Upper lobe of left lung (tissue), 6 donors: ENCODE measurements around the gene BDNF. TPM values are rescaled to one million over a fixed set of nuclear protein-coding genes. Genes with fewer than 3 reads are reported as not detected.

Experiments used
- ATAC-seq, 2 donors: fragments of 200-7000 bp; cut with Tn5 transposase; one replicate each; pipeline ENCODE4 v1.9.1; 2022; ENCODE audit warnings: mild to moderate bottlenecking in 2 of 2, moderate library complexity in 2 of 2; ENCODE audit not compliant: low FRiP score in 2 of 2
- DNase-seq, 2 donors: peaks; one replicate each; pipeline ENCODE4 v3.0.0-alpha.2; 2019 to 2020
- H3K27ac ChIP-seq, 4 donors: fragments of 200-600 bp; sonication (generic); one replicate each; pipeline ENCODE4 v1.5.1; 2016 to 2019
- H3K27me3 ChIP-seq, 4 donors: fragments of 200-600 bp; sonication (generic); one replicate each; pipeline ENCODE4 v1.5.1; 2017 to 2019
- H3K36me3 ChIP-seq, 4 donors: fragments of 200-600 bp; sonication (generic); one replicate each; pipeline ENCODE4 v1.5.1; 2016 to 2019
- H3K4me1 ChIP-seq, 4 donors: fragments of 200-600 bp; sonication (generic); one replicate each; pipeline ENCODE4 v1.5.1; 2018 to 2019
- H3K4me3 ChIP-seq, 4 donors: fragments of 200-600 bp; sonication (generic); one replicate each; pipeline ENCODE4 v1.5.1; 2017 to 2019; ENCODE audit warnings: mild to moderate bottlenecking in 2 of 4, moderate library complexity in 1 of 4
- H3K9me3 ChIP-seq, 4 donors: fragments of 200-600 bp; sonication (generic); one replicate each; pipeline ENCODE4 v1.5.1; 2018 to 2019
- EP300 ChIP-seq, 4 donors: sonication (generic); formaldehyde crosslinking; IDR thresholded peaks; one replicate each; pipeline ENCODE4 v1.5.1; 2017; ENCODE audit warnings: antibody characterized with exemption in 4 of 4, control low read depth in 2 of 4
- POLR2A ChIP-seq, 4 donors: fragments of 450-650 bp; IDR thresholded peaks; one replicate each; pipeline ENCODE4 v1.5.1; 2016 to 2017; ENCODE audit warnings: antibody characterized with exemption in 4 of 4, mild to moderate bottlenecking in 2 of 4
- POLR2AphosphoS5 ChIP-seq, 2 donors: sonication (generic); formaldehyde crosslinking; IDR thresholded peaks; one replicate each; pipeline ENCODE4 v1.5.1; 2017; ENCODE audit warnings: antibody characterized with exemption in 2 of 2
- WGBS, 2 donors: methylation state at CpG; one replicate each; pipeline ENCODE4 v1.1.5; 2017 to 2018; 5-methylcytosine and 5-hydroxymethylcytosine counted together
- total RNA-seq, 6 donors: library from RNA; depleted of rRNA in 4 of 6; stranded (reverse); fragments of >200 nt in 4 of 6; gene quantifications; one replicate each; pipeline versions ENCODE4 v1.1.0 to v1.2.1, GENCODE V29; 2016 to 2021
- TF ChIP-seq, protein P1 (sequence below), 6 experiments: fragments of 450-650 bp in 4 of 6; fragments of 200-600 bp in 2 of 6; sonication (generic) in 2 of 6; IDR thresholded peaks; one replicate each; pipeline ENCODE4 v1.5.1; 2016 to 2019; ENCODE audit warnings: antibody characterized with exemption in 6 of 6
- donor health status: DM: no; HTN: no; CAD: no; lungs with moderate emphysema.
- donor health status: DM: no; HTN: yes; CAD: no; lungs with severe emphysema.

BDNF gene
- total RNA-seq, 6 donors from 2014 or later: 1.0 to 5.4 (median 3.8) TPM

DNA sequence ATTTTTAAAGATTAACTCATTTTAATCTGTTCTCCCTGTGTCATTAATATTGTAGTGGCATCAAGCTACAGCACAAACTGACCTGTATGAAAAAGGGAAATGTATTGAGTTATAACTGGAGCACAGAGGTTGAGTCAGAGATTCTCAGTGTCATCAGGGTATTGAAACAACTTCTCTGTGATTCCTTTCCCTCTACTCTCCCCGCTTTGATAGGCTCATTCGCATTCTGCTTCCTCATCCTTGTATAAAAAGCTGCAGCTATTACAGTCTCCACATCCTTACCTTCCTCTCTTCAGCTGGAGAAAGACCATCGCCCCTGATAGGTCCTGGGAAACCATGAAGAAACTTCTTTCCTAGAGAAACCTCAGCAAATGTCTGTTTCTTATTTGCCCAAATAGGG, 90.0 kb downstream of the BDNF start:
- Histone ChIP-seq H3K9me3 (no peaks in the 10 kb centered on the region), H3K36me3 (no peaks in the 10 kb centered on the region), H3K27me3 (no peaks in the 10 kb centered on the region), H3K27ac (no peak overlapping the region), H3K4me1 (no peaks in the 10 kb centered on the region), H3K4me3 (no peak overlapping the region)
- TF ChIP-seq POLR2A (IDR thresholded peaks at IDR 0.05) (no peak), EP300 (IDR thresholded peaks at IDR 0.05) (no peak), POLR2AphosphoS5 (IDR thresholded peaks at IDR 0.05) (no peak)
- TF ChIP-seq, protein P1, sequence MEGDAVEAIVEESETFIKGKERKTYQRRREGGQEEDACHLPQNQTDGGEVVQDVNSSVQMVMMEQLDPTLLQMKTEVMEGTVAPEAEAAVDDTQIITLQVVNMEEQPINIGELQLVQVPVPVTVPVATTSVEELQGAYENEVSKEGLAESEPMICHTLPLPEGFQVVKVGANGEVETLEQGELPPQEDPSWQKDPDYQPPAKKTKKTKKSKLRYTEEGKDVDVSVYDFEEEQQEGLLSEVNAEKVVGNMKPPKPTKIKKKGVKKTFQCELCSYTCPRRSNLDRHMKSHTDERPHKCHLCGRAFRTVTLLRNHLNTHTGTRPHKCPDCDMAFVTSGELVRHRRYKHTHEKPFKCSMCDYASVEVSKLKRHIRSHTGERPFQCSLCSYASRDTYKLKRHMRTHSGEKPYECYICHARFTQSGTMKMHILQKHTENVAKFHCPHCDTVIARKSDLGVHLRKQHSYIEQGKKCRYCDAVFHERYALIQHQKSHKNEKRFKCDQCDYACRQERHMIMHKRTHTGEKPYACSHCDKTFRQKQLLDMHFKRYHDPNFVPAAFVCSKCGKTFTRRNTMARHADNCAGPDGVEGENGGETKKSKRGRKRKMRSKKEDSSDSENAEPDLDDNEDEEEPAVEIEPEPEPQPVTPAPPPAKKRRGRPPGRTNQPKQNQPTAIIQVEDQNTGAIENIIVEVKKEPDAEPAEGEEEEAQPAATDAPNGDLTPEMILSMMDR (IDR thresholded peaks at IDR 0.05): no peak
- ATAC-seq: no peak
- DNase-seq: no peak
- WGBS, 2 donors: 91 to 93% methylated on average over 3 of the region's 3 CpGs

DNA sequence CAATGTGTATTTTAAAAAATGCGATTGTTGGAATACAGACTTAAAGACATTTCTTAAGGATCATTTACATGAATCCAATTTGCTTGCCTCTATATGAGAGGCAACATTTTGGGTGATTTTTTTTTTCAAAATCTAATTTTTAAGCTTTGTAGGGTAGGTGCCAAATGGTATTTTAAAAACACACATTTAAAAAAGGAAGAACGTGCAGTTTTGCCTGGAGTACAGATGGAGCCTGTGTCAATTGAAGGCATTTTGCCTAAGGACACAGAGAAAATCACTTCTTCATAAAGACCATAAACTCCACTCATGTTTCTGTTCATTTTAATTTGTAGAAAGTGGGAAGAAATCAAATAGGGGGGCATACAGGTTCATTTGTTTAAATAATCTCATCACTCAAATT, 91.3 kb downstream of the BDNF start:
- Histone ChIP-seq H3K27ac (no peak overlapping the region), H3K9me3 (no peaks in the 10 kb centered on the region), H3K27me3 (no peaks in the 10 kb centered on the region), H3K4me3 (no peak overlapping the region), H3K4me1 (no peaks in the 10 kb centered on the region), H3K36me3 (no peaks in the 10 kb centered on the region)
- TF ChIP-seq POLR2A (IDR thresholded peaks at IDR 0.05) (no peak), EP300 (IDR thresholded peaks at IDR 0.05) (no peak), POLR2AphosphoS5 (IDR thresholded peaks at IDR 0.05) (no peak)
- TF ChIP-seq, protein P1 (IDR thresholded peaks at IDR 0.05): no peak
- WGBS, 2 donors: 89 to 93% methylated on average over 2 of the region's 2 CpGs
- no peak for ATAC-seq
- no peak for DNase-seq

DNA sequence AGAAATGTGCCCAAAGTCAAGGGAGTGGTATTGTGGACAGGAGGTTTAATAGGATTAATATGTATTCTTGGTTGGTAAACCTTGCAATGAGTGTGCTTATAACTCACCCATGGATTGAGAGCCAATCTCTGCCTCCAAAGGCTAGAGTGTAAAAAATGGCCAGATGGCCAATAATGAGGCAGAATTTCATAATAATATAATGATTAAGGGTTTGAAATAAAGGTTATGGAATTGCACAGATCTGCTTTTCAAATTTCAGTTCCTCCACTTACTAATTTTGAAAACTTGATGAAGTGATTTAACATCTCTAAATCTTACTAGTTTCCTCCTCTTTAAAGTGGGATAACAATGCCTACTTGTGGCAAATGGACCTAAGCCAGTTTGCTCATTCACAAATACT, 94.8 kb downstream of the BDNF start:
- Histone ChIP-seq H3K4me3 (no peak overlapping the region), H3K9me3 (no peaks in the 10 kb centered on the region), H3K36me3 (no peaks in the 10 kb centered on the region), H3K4me1 (no peaks in the 10 kb centered on the region), H3K27ac (no peak overlapping the region), H3K27me3 (no peaks in the 10 kb centered on the region)
- ATAC-seq (no peak), DNase-seq (no peak)
- no peak for TF ChIP-seq POLR2AphosphoS5 (IDR thresholded peaks at IDR 0.05)
- no peak for TF ChIP-seq EP300 (IDR thresholded peaks at IDR 0.05)
- TF ChIP-seq POLR2A (IDR thresholded peaks at IDR 0.05): no peak
- TF ChIP-seq, protein P1 (IDR thresholded peaks at IDR 0.05): no peak

Other genes with a start within 250 kb of the BDNF start
- gene LGR4, start 227.7 kb downstream of the BDNF start, total RNA-seq: 10 to 100 TPM in 1 of 6 donors, 1 to 10 TPM in 5; 3.1 to 20.2 (median 6.0) TPM
- 10 to 100 TPM; 13.0 to 52.9 (median 26.2) TPM for gene LIN7C, start 193.7 kb downstream of the BDNF start, total RNA-seq